GM12878 (cell line): Measurements from ENCODE around the gene FOXL1. TPM values are rescaled to one million over a fixed set of nuclear protein-coding genes. Genes with fewer than 3 reads are reported as not detected.

Source experiments
- ATAC-seq: fragments of 200-7000 bp; cut with Tn5 transposase; 3 replicates; pipeline ENCODE4 v1.9.1; 2020; ENCODE audit warnings: mild to moderate bottlenecking, moderate library complexity
- BruUV-seq: library from RNA; stranded (reverse); fragments of 400-500 nt; replicated peaks from 2 replicates; lab custom pipeline; 2021; lab: Mats Ljungman, UMichigan
- CTCF ChIA-PET: fragments of 300-600 bp; sonication (Branson Sonifier 250); formaldehyde crosslinking; extraction: SDS; loops from one replicate; lab custom pipeline; 2021; ENCODE audit warnings: inconsistent platforms; lab: Yijun Ruan, JAX
- POLR2A ChIA-PET: fragments of 350-600 bp; formaldehyde crosslinking; extraction: SDS; loops from one replicate; lab custom pipeline; 2021; ENCODE audit warnings: inconsistent platforms; lab: Charles Lee
- RAD21 ChIA-PET: fragments of 300-600 bp; sonication (Branson Sonifier 250); formaldehyde crosslinking; loops from one replicate; lab custom pipeline; 2023; ENCODE audit warnings: antibody characterized with exemption; ENCODE audit not compliant: unreplicated experiment; lab: Charles Lee
- SMC1A ChIA-PET: fragments of 300-600 bp; sonication (Branson Sonifier 250); formaldehyde crosslinking; loops from one replicate; lab custom pipeline; 2023; ENCODE audit not compliant: unreplicated experiment, uncharacterized antibody; lab: Charles Lee
- DNase-seq: peaks from one replicate; pipeline ENCODE4 v3.0.0-alpha.2; 2011; ENCODE audit warnings: low read depth, low spot score
- FAIRE-seq: peaks from 3 replicates; lab custom pipeline; 2011; peaks lifted over from hg19 to GRCh38; lab: Jason Lieb, UNC
- H2AFZ ChIP-seq: 2 replicates; pipeline ENCODE4 v1.6.0; 2011; ENCODE audit warnings: low read depth, low read length, control low read depth; ENCODE audit not compliant: control insufficient read depth
- H3K27ac ChIP-seq: 2 replicates; pipeline ENCODE4 v1.5.1; 2011; ENCODE audit warnings: control low read depth; ENCODE audit not compliant: control insufficient read depth, insufficient read depth
- H3K27me3 ChIP-seq, 2 experiments: replicated peaks in 1 of 2; 2 replicates each; pipeline versions ENCODE4 v1.6.0 to v1.6.1; 2011; ENCODE audit warnings: low read length in 1 of 2; ENCODE audit not compliant: control insufficient read depth in 2 of 2, insufficient read depth in 2 of 2
- H3K36me3 ChIP-seq, 2 experiments: 2 replicates each; pipeline ENCODE4 v1.5.1; 2011; ENCODE audit warnings: low read length in 1 of 2; ENCODE audit not compliant: control insufficient read depth in 2 of 2, insufficient read depth in 2 of 2
- H3K4me1 ChIP-seq: 2 replicates; pipeline ENCODE4 v1.6.1; 2011; ENCODE audit warnings: mild to moderate bottlenecking, low read length, moderate library complexity, mixed read lengths; ENCODE audit not compliant: control insufficient read depth, insufficient read depth
- H3K4me2 ChIP-seq: 2 replicates; pipeline ENCODE4 v1.6.0; 2011; ENCODE audit warnings: control low read depth; ENCODE audit not compliant: control insufficient read depth, insufficient read depth
- H3K4me3 ChIP-seq: fragments of 200-600 bp; sonication (generic); 2 replicates; pipeline ENCODE4 v1.5.1; 2016
- H3K79me2 ChIP-seq: 2 replicates; pipeline ENCODE4 v1.6.0; 2011; ENCODE audit warnings: low read length; ENCODE audit not compliant: control insufficient read depth, insufficient read depth
- H3K9ac ChIP-seq: 2 replicates; pipeline ENCODE4 v1.8.0; 2011; ENCODE audit warnings: low read length, control low read depth, mixed read lengths; ENCODE audit not compliant: control insufficient read depth, insufficient read depth
- H3K9me3 ChIP-seq: replicated peaks from 3 replicates; pipeline ENCODE4 v1.5.1; 2011; ENCODE audit warnings: mild to moderate bottlenecking, low read length; ENCODE audit not compliant: control insufficient read depth, insufficient read depth
- H4K20me1 ChIP-seq: 2 replicates; pipeline ENCODE4 v1.6.0; 2011; ENCODE audit not compliant: control insufficient read depth, insufficient read depth
- ATF2 ChIP-seq: IDR thresholded peaks from 2 replicates; pipeline ENCODE4 v1.6.1; 2012; ENCODE audit warnings: low read length, inconsistent platforms
- CHD1 ChIP-seq: IDR thresholded peaks from 2 replicates; pipeline ENCODE4 v1.6.1; 2012; ENCODE audit warnings: low read depth, low read length, improper control_type of control experiment
- CHD2 ChIP-seq: IDR thresholded peaks from 2 replicates; pipeline ENCODE4 v1.6.1; 2011; ENCODE audit warnings: low read depth, low read length, improper control_type of control experiment, borderline replicate concordance
- E2F8 ChIP-seq: fragments of 450-650 bp; IDR thresholded peaks from 2 replicates; pipeline ENCODE4 v1.6.1; 2018; ENCODE audit warnings: mild to moderate bottlenecking, low read depth, moderate library complexity; ENCODE audit not compliant: partially characterized antibody
- IRF3 ChIP-seq: fragments of 450-650 bp; IDR thresholded peaks from 2 replicates; pipeline ENCODE4 v1.6.1; 2014; ENCODE audit warnings: mild to moderate bottlenecking
- NR2F1 ChIP-seq: fragments of 450-650 bp; conservative IDR thresholded peaks from 2 replicates; pipeline ENCODE4 v1.6.1; 2017; ENCODE audit warnings: mild to moderate bottlenecking
- NRF1 ChIP-seq: conservative IDR thresholded peaks from 2 replicates; pipeline ENCODE4 v1.6.1; 2011; ENCODE audit warnings: mild to moderate bottlenecking, low read depth, low read length, improper control_type of control experiment
- RAD51 ChIP-seq: fragments of 450-650 bp; IDR thresholded peaks from 2 replicates; pipeline ENCODE4 v1.6.1; 2016; ENCODE audit warnings: moderate library complexity, mild to moderate bottlenecking, inconsistent platforms
- SUPT20H ChIP-seq: IDR thresholded peaks from 2 replicates; pipeline ENCODE4 v1.6.1; 2011; ENCODE audit warnings: low read depth, mild to moderate bottlenecking, low read length, moderate library complexity, borderline replicate concordance; ENCODE audit not compliant: control insufficient read depth
- TBL1XR1 ChIP-seq: IDR thresholded peaks from 2 replicates; pipeline ENCODE4 v1.6.1; 2012; ENCODE audit warnings: low read depth, low read length, improper control_type of control experiment
- TCF3 ChIP-seq: IDR thresholded peaks from 2 replicates; pipeline ENCODE4 v1.6.1; 2012; ENCODE audit warnings: low read depth, mild to moderate bottlenecking, low read length, borderline replicate concordance; ENCODE audit not compliant: insufficient read depth
- USF2 ChIP-seq: IDR thresholded peaks from 2 replicates; pipeline ENCODE4 v1.6.1; 2011; ENCODE audit warnings: low read depth, low read length, improper control_type of control experiment, borderline replicate concordance
- YBX1 ChIP-seq: fragments of 450-650 bp; IDR thresholded peaks from 2 replicates; pipeline ENCODE4 v1.6.1; 2016; ENCODE audit warnings: antibody characterized with exemption
- whole genome bisulfite sequencing: methylation state at CpG from one replicate; pipeline ENCODE4 v1.1.6; 2016; ENCODE audit warnings: low lambda C conversion rate; ENCODE audit not compliant: insufficient replicate concordance, insufficient coverage; ENCODE audit errors: missing lambda C conversion rate; 5-methylcytosine and 5-hydroxymethylcytosine counted together
- in situ Hi-C: fragments of 300-500 bp; cut with MboI; formaldehyde crosslinking; loops from 9 replicates; pipeline ENCODE4 v1.14.3; 2018; ENCODE audit warnings: mixed read lengths
- intact Hi-C: fragments of 100-400 bp; cut with micrococcal nuclease; formaldehyde crosslinking; loops from one replicate; pipeline ENCODE4 v1.14.2; 2022; ENCODE audit not compliant: unreplicated experiment
- polyA plus RNA-seq, 11 experiments: library from polyadenylated mRNA; depleted of rRNA in 4 of 11; unstranded in 6 of 11; stranded (reverse) in 5 of 11; fragments of >200 nt; fragmentation: Nextera tagmentation in 4 of 11; fragmentation: Illumina TruSeq in 1 of 11; extraction: Ambion mirVana in 4 of 11; extraction: Trizol in 1 of 11; gene quantifications; 1 replicate in 1 of 11; 2 replicates in 10 of 11; pipeline versions ENCODE4 v1.2.1 to v1.2.3, GENCODE V29; 2011 to 2016; ENCODE audit warnings: inconsistent platforms in 2 of 11, missing spikeins in 2 of 11, low read depth in 1 of 11
- total RNA-seq, 4 experiments: library from RNA; depleted of rRNA in 3 of 4; stranded (reverse); fragments of >200 nt in 3 of 4; fragmentation: Illumina TruSeq in 1 of 4; extraction: Trizol in 1 of 4; gene quantifications; 2 replicates each; pipeline versions ENCODE4 v1.2.1 to v1.2.3, GENCODE V29; 2013 to 2021

FOXL1 gene
- total and polyA plus RNA-seq, 10 of the 15 experiments (the other 5 are each of a cell fraction or from before 2014, with no cell fraction given) = 0.05 TPM; not detected in 9

GRCh38 chr16:86567701-86568581, 10.4 kb upstream of the FOXL1 start (continued):
- TF ChIP-seq USF2 = no peak

GRCh38 chr16:86568677-86569623, 9.4 kb upstream of the FOXL1 start:
- peaks cover 7 to 15% of the 10 kb centered on the region in 2 experiments for H3K27me3 ChIP-seq
- DNase-seq (no peak), FAIRE-seq (no peak), ATAC-seq (no peak)
- no peak overlapping the region for H3K9ac ChIP-seq
- no peaks in the 10 kb centered on the region for H3K36me3 ChIP-seq
- H4K20me1 ChIP-seq = no peaks in the 10 kb centered on the region
- in situ Hi-C loops = loop anchor here (10.0 kb wide), 1 partner anchor 306 kb away; no protein-coding TSS in a partner anchor
- no peaks in the 10 kb centered on the region for H3K79me2 ChIP-seq
- no peaks in the 10 kb centered on the region for H3K4me1 ChIP-seq
- no peaks in the 10 kb centered on the region for H3K9me3 ChIP-seq
- no TSS peak for BruUV-seq
- intact Hi-C loops = loop anchor here (10.0 kb wide), 1 partner anchor 196 kb away; no protein-coding TSS in a partner anchor
- no peak overlapping the region for H3K4me3 ChIP-seq
- ChIA-PET POLR2A (no interaction called here), SMC1A (no interaction called here), RAD21 (no interaction called here), CTCF (no interaction called here)
- 26% methylated on average over 28 of the region's 33 CpGs for WGBS
- no peak overlapping the region for H3K4me2 ChIP-seq
- H3K27ac ChIP-seq = no peak overlapping the region
- H2AFZ ChIP-seq = no peak overlapping the region
- no peak for TF ChIP-seq TCF3
- no peak for TF ChIP-seq ATF2
- no peak for TF ChIP-seq CHD2
- no peak for TF ChIP-seq CHD1
- no peak for TF ChIP-seq TBL1XR1
- TF ChIP-seq E2F8 = no peak
- TF ChIP-seq SUPT20H = no peak
- no peak for TF ChIP-seq NRF1
- no peak for TF ChIP-seq NR2F1
- TF ChIP-seq IRF3 = no peak
- no peak for TF ChIP-seq RAD51
- no peak for TF ChIP-seq YBX1
